ENCODE measurements around the gene ZFYVE26. TPM values are rescaled to one million over a fixed set of nuclear protein-coding genes. Genes with fewer than 3 reads are reported as not detected.

ZFYVE26 gene
- total RNA-seq, 2 donors from 2014 or later = 12.2 to 33.7 TPM

- no peak for DNase-seq (ENCODE audit: low spot score)
- no peak overlapping the region for H3K4me3 ChIP-seq
- intact Hi-C loops (cut with DNase I) = no loop called here
- H3K36me3 ChIP-seq = no peaks in the 10 kb centered on the region
- no peaks in the 10 kb centered on the region for H3K9me3 ChIP-seq
- H3K27me3 ChIP-seq (replicated peaks; ENCODE audit: insufficient read depth) = no peaks in the 10 kb centered on the region
- TF ChIP-seq POLR2AphosphoS5 (IDR thresholded peaks at IDR 0.05) (no peak), POLR2A (IDR thresholded peaks at IDR 0.05) (no peak)
- TF ChIP-seq, protein P1, sequence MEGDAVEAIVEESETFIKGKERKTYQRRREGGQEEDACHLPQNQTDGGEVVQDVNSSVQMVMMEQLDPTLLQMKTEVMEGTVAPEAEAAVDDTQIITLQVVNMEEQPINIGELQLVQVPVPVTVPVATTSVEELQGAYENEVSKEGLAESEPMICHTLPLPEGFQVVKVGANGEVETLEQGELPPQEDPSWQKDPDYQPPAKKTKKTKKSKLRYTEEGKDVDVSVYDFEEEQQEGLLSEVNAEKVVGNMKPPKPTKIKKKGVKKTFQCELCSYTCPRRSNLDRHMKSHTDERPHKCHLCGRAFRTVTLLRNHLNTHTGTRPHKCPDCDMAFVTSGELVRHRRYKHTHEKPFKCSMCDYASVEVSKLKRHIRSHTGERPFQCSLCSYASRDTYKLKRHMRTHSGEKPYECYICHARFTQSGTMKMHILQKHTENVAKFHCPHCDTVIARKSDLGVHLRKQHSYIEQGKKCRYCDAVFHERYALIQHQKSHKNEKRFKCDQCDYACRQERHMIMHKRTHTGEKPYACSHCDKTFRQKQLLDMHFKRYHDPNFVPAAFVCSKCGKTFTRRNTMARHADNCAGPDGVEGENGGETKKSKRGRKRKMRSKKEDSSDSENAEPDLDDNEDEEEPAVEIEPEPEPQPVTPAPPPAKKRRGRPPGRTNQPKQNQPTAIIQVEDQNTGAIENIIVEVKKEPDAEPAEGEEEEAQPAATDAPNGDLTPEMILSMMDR (IDR thresholded peaks at IDR 0.05) = no peak
- WGBS = 81% methylated on average over 9 of the region's 9 CpGs
- H3K27ac ChIP-seq = no peak overlapping the region
- peaks cover 13% of the 10 kb centered on the region for H3K4me1 ChIP-seq (replicated peaks)
Observed at GRCh38 chr14:67850066-67850830, 33.9 kb upstream of the ZFYVE26 start.

DNA sequence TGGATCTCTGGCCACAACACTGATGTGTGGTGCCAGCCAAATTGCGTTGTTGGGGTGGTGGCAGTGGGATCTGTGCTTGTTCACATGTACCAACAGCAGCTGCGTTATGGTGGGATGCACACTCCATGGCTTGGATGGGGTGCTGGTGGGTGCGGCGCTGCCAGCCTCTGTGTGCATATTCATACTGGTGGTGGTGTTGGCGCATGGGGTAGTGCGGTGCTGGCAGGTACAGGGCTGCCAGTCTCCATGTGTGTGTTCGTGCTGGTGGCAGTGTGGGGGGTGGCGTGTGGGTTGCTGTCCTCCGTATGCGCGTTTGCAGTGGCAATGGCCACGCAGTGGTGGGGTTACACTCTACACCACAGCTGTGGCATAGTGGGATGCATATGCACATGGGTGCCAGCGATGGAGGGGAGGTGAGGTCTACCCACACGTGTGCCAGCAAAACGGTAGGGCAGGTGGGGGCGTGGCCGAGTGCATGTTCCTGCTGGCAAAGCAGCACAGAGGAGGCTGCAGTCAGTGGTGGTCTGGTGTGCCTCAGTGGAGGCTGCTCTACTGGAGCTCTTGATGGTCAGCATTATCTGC, 29.7 kb upstream of the ZFYVE26 start:
- WGBS = 91% methylated on average over 17 of the region's 17 CpGs
- intact Hi-C loops (cut with DNase I) = loop anchor here (10.0 kb wide), 1 partner anchor 979 kb away; no protein-coding TSS in a partner anchor

DNA sequence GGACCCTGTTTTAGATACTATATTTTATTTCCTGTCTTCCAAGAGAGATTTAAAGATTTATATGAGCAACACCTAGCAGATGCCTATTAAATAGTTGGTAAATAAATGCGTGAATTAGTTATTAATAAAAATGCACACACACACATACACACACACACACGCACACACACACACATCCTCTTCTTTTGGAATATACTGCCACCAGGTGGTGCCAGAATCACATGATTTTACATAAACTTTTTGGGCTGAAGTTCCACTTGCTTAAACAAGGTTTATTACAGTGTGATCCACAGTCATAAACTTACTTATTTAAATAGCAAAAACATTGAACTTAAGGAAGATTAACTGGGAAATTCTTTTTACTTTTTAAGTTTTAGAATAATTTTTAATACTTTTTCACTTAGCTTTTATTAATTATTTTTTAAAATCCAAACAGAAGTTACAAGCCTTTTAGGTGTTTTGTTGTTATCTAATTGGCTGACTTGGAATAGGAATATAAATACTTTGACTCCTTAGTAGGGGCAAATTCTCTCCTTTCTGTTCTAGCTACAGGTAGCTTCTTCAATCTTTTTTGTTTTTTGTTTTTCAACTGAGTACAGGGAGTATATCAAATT, 20.7 kb upstream of the ZFYVE26 start:
- intact Hi-C loops (cut with DNase I) = no loop called here

More for the DNA sequence above, 29.7 kb upstream of the ZFYVE26 start:
- Histone ChIP-seq H3K36me3 (no peaks in the 10 kb centered on the region), H3K4me1 (replicated peaks) (no peaks in the 10 kb centered on the region), H3K27me3 (replicated peaks; ENCODE audit: insufficient read depth) (no peaks in the 10 kb centered on the region), H3K27ac (no peak overlapping the region), H3K4me3 (no peak overlapping the region), H3K9me3 (no peaks in the 10 kb centered on the region)
- TF ChIP-seq, protein P1 (IDR thresholded peaks at IDR 0.05) = no peak
- TF ChIP-seq POLR2A (IDR thresholded peaks at IDR 0.05) = no peak
- no peak for TF ChIP-seq POLR2AphosphoS5 (IDR thresholded peaks at IDR 0.05)
- DNase-seq (ENCODE audit: low spot score) = no peak

GRCh38 chr14:67835596-67835995, 19.2 kb upstream of the ZFYVE26 start:
- Histone ChIP-seq H3K9me3 (no peaks in the 10 kb centered on the region), H3K4me1 (replicated peaks) (no peaks in the 10 kb centered on the region), H3K27ac (no peak overlapping the region), H3K4me3 (no peak overlapping the region), H3K27me3 (replicated peaks; ENCODE audit: insufficient read depth) (no peaks in the 10 kb centered on the region), H3K36me3 (no peaks in the 10 kb centered on the region)
- no peak for DNase-seq (ENCODE audit: low spot score)
- intact Hi-C loops (cut with DNase I) = no loop called here
- TF ChIP-seq POLR2AphosphoS5 (IDR thresholded peaks at IDR 0.05) (no peak), POLR2A (IDR thresholded peaks at IDR 0.05) (no peak)
- TF ChIP-seq, protein P1 (IDR thresholded peaks at IDR 0.05) = no peak

More for the DNA sequence above, 20.7 kb upstream of the ZFYVE26 start:
- Histone ChIP-seq H3K4me3 (no peak overlapping the region), H3K36me3 (no peaks in the 10 kb centered on the region), H3K4me1 (replicated peaks) (no peaks in the 10 kb centered on the region), H3K27me3 (replicated peaks; ENCODE audit: insufficient read depth) (no peaks in the 10 kb centered on the region), H3K9me3 (no peaks in the 10 kb centered on the region), H3K27ac (no peak overlapping the region)
- TF ChIP-seq POLR2A (IDR thresholded peaks at IDR 0.05) (no peak), POLR2AphosphoS5 (IDR thresholded peaks at IDR 0.05) (peak; percentile 79)
- TF ChIP-seq, protein P1 (IDR thresholded peaks at IDR 0.05) = peak; percentile 40 to 91 (median 86)
- DNase-seq (ENCODE audit: low spot score) = peak; percentile 79
- WGBS = 14% methylated on average over 2 of the region's 2 CpGs
